SHP77 (cell line): ENCODE data around the gene GNAI3.

Experiments used
- DNase-seq, 2 experiments: peaks; one replicate each; lab custom pipeline; 2025; lab: John Stamatoyannopoulos, UW

Gene GNAI3

GRCh38 chr1:109637446-109637845 is 89.0 kb downstream of the GNAI3 start:
- DNase-seq = no peak

GRCh38 chr1:109639063-109639840 is 90.8 kb downstream of the GNAI3 start:
- no peak for DNase-seq

- no peak for DNase-seq
Measured at GRCh38 chr1:109639841-109640184, 91.4 kb downstream of the GNAI3 start.

GRCh38 chr1:109640285-109640865 is 92.0 kb downstream of the GNAI3 start:
- peak; percentile 59 to 69 for DNase-seq

- DNase-seq = no peak
Measured at GRCh38 chr1:109641078-109641740, 92.8 kb downstream of the GNAI3 start.

GRCh38 chr1:109641861-109642260 is 93.4 kb downstream of the GNAI3 start:
- no peak for DNase-seq

GRCh38 chr1:109642626-109643025 is 94.2 kb downstream of the GNAI3 start:
- DNase-seq = no peak

GRCh38 chr1:109643385-109644230 is 95.2 kb downstream of the GNAI3 start:
- DNase-seq = peak; percentile 64 to 77

GRCh38 chr1:109644670-109645069 is 96.3 kb downstream of the GNAI3 start:
- no peak for DNase-seq

- DNase-seq = no peak
Measured at GRCh38 chr1:109649491-109649914, 101.1 kb downstream of the GNAI3 start.

- no peak for DNase-seq
Measured at GRCh38 chr1:109650609-109651008, 102.2 kb downstream of the GNAI3 start.

- DNase-seq = no peak
Measured at GRCh38 chr1:109652402-109652801, 104.0 kb downstream of the GNAI3 start.

GRCh38 chr1:109653306-109653705 is 104.9 kb downstream of the GNAI3 start:
- DNase-seq = no peak

GRCh38 chr1:109654519-109654918 is 106.1 kb downstream of the GNAI3 start:
- no peak for DNase-seq

GRCh38 chr1:109655615-109656519 is 107.5 kb downstream of the GNAI3 start, which contains the start of gene GSTM4:
Gene GSTM4 (plus strand): TSS chr1:109656099. CDS start chr1:109656390, 291 bp downstream.
- DNase-seq = peak; percentile 60 to 77

- DNase-seq = no peak
Measured at GRCh38 chr1:109657395-109657794, 109.0 kb downstream of the GNAI3 start.

- no peak for DNase-seq
Measured at GRCh38 chr1:109657970-109658369, 109.6 kb downstream of the GNAI3 start.

GRCh38 chr1:109658533-109659042 is 110.2 kb downstream of the GNAI3 start:
- DNase-seq = no peak

- DNase-seq = no peak
Measured at GRCh38 chr1:109659145-109659544, 110.7 kb downstream of the GNAI3 start.

GRCh38 chr1:109659997-109660690 is 111.7 kb downstream of the GNAI3 start:
- no peak for DNase-seq
